ENCODE data around the gene KDM4C. TPM values are rescaled to one million over a fixed set of nuclear protein-coding genes. Genes with fewer than 3 reads are reported as not detected.
"Not testable (repeated sequence)": the region's sequence is repeated elsewhere in the genome, so short reads cannot be mapped to it uniquely, and the experiment has no call there.

The KDM4C gene
- total and polyA plus RNA-seq, 2 donors (not counting 1 experiment from before 2014, with no cell fraction given): 13.0 to 39.0 TPM

DNA sequence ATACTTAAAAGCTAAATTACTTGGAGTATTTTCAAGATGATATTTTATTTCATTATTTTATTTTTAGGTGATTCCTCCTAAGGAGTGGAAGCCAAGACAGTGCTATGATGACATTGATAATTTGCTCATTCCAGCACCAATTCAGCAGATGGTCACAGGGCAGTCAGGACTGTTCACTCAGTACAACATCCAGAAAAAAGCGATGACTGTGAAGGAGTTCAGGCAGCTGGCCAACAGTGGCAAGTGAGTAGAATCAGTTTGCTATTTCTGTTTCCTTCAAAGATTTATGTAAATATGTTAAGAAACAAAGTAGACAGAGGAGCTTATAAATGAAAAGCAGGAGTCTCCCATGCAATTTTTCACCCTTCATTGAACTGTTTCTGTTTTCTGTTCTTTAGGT, 47.8 kb downstream of the KDM4C start:
- no peak overlapping the region for H3K4me2 ChIP-seq (ENCODE audit: extremely low read depth, insufficient read depth, low read length)
- H3K27me3 ChIP-seq (ENCODE audit: control insufficient read depth, insufficient read depth, low read length): no peaks in the 10 kb centered on the region
- H3K9me3 ChIP-seq (ENCODE audit: control insufficient read depth, insufficient read depth, low read depth, low read length): no peaks in the 10 kb centered on the region
- H3K9ac ChIP-seq (ENCODE audit: insufficient read depth, low read length): no peak overlapping the region
- TF ChIP-seq, protein P1, sequence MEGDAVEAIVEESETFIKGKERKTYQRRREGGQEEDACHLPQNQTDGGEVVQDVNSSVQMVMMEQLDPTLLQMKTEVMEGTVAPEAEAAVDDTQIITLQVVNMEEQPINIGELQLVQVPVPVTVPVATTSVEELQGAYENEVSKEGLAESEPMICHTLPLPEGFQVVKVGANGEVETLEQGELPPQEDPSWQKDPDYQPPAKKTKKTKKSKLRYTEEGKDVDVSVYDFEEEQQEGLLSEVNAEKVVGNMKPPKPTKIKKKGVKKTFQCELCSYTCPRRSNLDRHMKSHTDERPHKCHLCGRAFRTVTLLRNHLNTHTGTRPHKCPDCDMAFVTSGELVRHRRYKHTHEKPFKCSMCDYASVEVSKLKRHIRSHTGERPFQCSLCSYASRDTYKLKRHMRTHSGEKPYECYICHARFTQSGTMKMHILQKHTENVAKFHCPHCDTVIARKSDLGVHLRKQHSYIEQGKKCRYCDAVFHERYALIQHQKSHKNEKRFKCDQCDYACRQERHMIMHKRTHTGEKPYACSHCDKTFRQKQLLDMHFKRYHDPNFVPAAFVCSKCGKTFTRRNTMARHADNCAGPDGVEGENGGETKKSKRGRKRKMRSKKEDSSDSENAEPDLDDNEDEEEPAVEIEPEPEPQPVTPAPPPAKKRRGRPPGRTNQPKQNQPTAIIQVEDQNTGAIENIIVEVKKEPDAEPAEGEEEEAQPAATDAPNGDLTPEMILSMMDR (conservative IDR thresholded peaks at IDR 0.05 in 1 of 2, IDR thresholded peaks at IDR 0.05 in 1 of 2; ENCODE audit: low read depth in 1 of 2, low read length in 2 of 2): no peak
- no peak for TF ChIP-seq EZH2 (IDR thresholded peaks at IDR 0.05; ENCODE audit: low read length, missing control alignments)
- H4K20me1 ChIP-seq (ENCODE audit: control insufficient read depth, extremely low read depth, insufficient read depth, low read length): no peaks in the 10 kb centered on the region
- peak; percentile 59 to 63 for DNase-seq (ENCODE audit: low read depth in 2 of 2)
- no peaks in the 10 kb centered on the region for H3K36me3 ChIP-seq (ENCODE audit: control insufficient read depth, insufficient read depth, low read length)
- H3K4me1 ChIP-seq (ENCODE audit: control insufficient read depth, extremely low read depth, insufficient read depth, low read length): no peaks in the 10 kb centered on the region
- H3K79me2 ChIP-seq (ENCODE audit: control insufficient read depth, insufficient read depth, low read length): no peaks in the 10 kb centered on the region
- no peak overlapping the region for H2AFZ ChIP-seq (ENCODE audit: low read length)
- no peak overlapping the region for H3K27ac ChIP-seq (ENCODE audit: insufficient read depth, low read length)
- H3K4me3 ChIP-seq (replicated peaks in 1 of 4; ENCODE audit: control extremely low read depth in 1 of 4, insufficient read depth in 1 of 4, low read depth in 3 of 4, low read length in 4 of 4): no peak overlapping the region

DNA sequence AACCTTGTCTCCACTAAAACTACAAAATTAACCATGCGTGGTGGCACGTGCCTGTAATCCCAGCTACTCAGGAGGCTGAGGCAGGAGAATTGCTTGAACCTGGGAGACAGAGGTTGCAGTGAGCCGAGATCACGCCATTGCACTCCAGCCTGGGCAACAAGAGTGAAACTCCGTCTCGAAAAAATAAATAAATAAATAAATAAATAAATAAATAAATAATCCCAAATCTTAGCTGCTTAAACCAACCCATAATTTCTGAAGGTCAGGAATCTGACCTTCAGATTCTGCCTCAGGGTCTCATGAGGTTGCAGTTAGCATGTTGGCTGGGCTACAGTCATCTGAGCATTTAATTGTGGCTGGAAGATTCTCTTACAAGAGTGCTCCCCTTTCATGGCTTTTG, 48.5 kb downstream of the KDM4C start:
- not testable (repeated sequence) for H2AFZ ChIP-seq (ENCODE audit: low read length); DNase-seq (ENCODE audit: low read depth in 2 of 2); H4K20me1 ChIP-seq (ENCODE audit: control insufficient read depth, extremely low read depth, insufficient read depth, low read length); H3K27ac ChIP-seq (ENCODE audit: insufficient read depth, low read length); H3K4me2 ChIP-seq (ENCODE audit: extremely low read depth, insufficient read depth, low read length); H3K27me3 ChIP-seq (ENCODE audit: control insufficient read depth, insufficient read depth, low read length); H3K9me3 ChIP-seq (ENCODE audit: control insufficient read depth, insufficient read depth, low read depth, low read length); H3K79me2 ChIP-seq (ENCODE audit: control insufficient read depth, insufficient read depth, low read length); H3K4me1 ChIP-seq (ENCODE audit: control insufficient read depth, extremely low read depth, insufficient read depth, low read length); H3K4me3 ChIP-seq (replicated peaks in 1 of 4; ENCODE audit: control extremely low read depth in 1 of 4, insufficient read depth in 1 of 4, low read depth in 3 of 4, low read length in 4 of 4); H3K9ac ChIP-seq (ENCODE audit: insufficient read depth, low read length); H3K36me3 ChIP-seq (ENCODE audit: control insufficient read depth, insufficient read depth, low read length)

DNA sequence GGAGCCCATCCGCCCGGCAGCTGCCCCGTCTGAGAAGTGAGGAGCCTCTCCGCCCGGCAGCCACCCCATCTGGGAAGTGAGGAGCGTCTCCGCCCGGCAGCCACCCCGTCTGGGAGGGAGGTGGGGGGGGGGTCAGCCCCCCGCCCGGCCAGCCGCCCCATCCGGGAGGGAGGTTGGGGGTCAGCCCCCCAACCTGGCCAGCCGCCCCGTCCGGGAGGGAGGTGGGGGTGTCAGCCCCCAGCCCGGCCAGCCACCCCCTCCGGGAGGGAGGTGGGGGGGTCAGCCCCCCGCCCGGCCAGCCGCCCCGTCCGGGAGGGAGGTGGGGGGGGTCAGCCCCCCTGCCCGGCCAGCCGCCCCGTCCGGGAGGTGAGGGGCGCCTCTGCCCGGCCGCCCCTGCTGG, 49.9 kb downstream of the KDM4C start:
- H3K27me3 ChIP-seq (ENCODE audit: control insufficient read depth, insufficient read depth, low read length); H2AFZ ChIP-seq (ENCODE audit: low read length); DNase-seq (ENCODE audit: low read depth in 2 of 2); H3K79me2 ChIP-seq (ENCODE audit: control insufficient read depth, insufficient read depth, low read length); H4K20me1 ChIP-seq (ENCODE audit: control insufficient read depth, extremely low read depth, insufficient read depth, low read length); H3K9ac ChIP-seq (ENCODE audit: insufficient read depth, low read length); H3K27ac ChIP-seq (ENCODE audit: insufficient read depth, low read length); H3K4me1 ChIP-seq (ENCODE audit: control insufficient read depth, extremely low read depth, insufficient read depth, low read length); H3K4me3 ChIP-seq (replicated peaks in 1 of 4; ENCODE audit: control extremely low read depth in 1 of 4, insufficient read depth in 1 of 4, low read depth in 3 of 4, low read length in 4 of 4); H3K4me2 ChIP-seq (ENCODE audit: extremely low read depth, insufficient read depth, low read length); H3K36me3 ChIP-seq (ENCODE audit: control insufficient read depth, insufficient read depth, low read length); H3K9me3 ChIP-seq (ENCODE audit: control insufficient read depth, insufficient read depth, low read depth, low read length): not testable (repeated sequence)

DNA sequence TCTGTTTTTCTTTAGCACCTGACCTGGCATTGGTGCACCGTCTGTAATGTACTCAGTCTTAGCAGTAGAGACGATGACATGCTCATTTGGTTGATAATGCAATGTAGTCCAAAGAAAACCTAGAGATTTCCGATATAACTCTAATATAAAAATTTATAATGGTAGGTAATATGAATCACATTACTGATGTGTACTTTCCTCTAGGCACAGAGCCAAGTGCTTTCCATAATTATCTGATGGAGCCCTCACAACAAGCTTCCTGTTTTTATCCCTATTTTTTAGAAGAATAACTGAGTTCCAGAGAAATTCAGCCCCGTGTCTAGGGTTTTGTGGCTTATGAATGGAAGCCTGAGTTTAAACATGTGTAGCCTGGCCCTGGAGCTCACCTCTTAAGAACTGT, 53.7 kb downstream of the KDM4C start:
- TF ChIP-seq, protein P1 (conservative IDR thresholded peaks at IDR 0.05 in 1 of 2, IDR thresholded peaks at IDR 0.05 in 1 of 2; ENCODE audit: low read depth in 1 of 2, low read length in 2 of 2): no peak
- TF ChIP-seq EZH2 (IDR thresholded peaks at IDR 0.05; ENCODE audit: low read length, missing control alignments): no peak
- H3K27ac ChIP-seq (ENCODE audit: insufficient read depth, low read length): no peak overlapping the region
- H3K36me3 ChIP-seq (ENCODE audit: control insufficient read depth, insufficient read depth, low read length): no peaks in the 10 kb centered on the region
- no peak overlapping the region for H3K4me3 ChIP-seq (replicated peaks in 1 of 4; ENCODE audit: control extremely low read depth in 1 of 4, insufficient read depth in 1 of 4, low read depth in 3 of 4, low read length in 4 of 4)
- no peaks in the 10 kb centered on the region for H3K4me1 ChIP-seq (ENCODE audit: control insufficient read depth, extremely low read depth, insufficient read depth, low read length)
- H3K4me2 ChIP-seq (ENCODE audit: extremely low read depth, insufficient read depth, low read length): no peak overlapping the region
- DNase-seq (ENCODE audit: low read depth in 2 of 2): peak in 1 of 2 donors; percentile 11
- H3K9ac ChIP-seq (ENCODE audit: insufficient read depth, low read length): no peak overlapping the region
- H3K27me3 ChIP-seq (ENCODE audit: control insufficient read depth, insufficient read depth, low read length): no peaks in the 10 kb centered on the region
- no peaks in the 10 kb centered on the region for H3K79me2 ChIP-seq (ENCODE audit: control insufficient read depth, insufficient read depth, low read length)
- H4K20me1 ChIP-seq (ENCODE audit: control insufficient read depth, extremely low read depth, insufficient read depth, low read length): no peaks in the 10 kb centered on the region
- no peaks in the 10 kb centered on the region for H3K9me3 ChIP-seq (ENCODE audit: control insufficient read depth, insufficient read depth, low read depth, low read length)
- no peak overlapping the region for H2AFZ ChIP-seq (ENCODE audit: low read length)
